ENCODE measurements around the gene KIFC3. TPM values are rescaled to one million over a fixed set of nuclear protein-coding genes. Genes with fewer than 3 reads are reported as not detected.
A peak's percentile ranks its signal among the peaks of the same experiment; 100 is the strongest.

KIFC3 gene
- total RNA-seq, 1 experiment from 2014 or later: 64.6 TPM

GRCh38 chr16:57800200-57801097, 1.8 kb downstream of the KIFC3 start:
- BruUV-seq (replicated peaks): no TSS peak
- H3K36me3 Mint-ChIP-seq (ENCODE audit: insufficient read depth, unreplicated experiment): peaks cover 49% of the 10 kb centered on the region
- peaks cover 57% of the 10 kb centered on the region for H3K4me1 Mint-ChIP-seq (ENCODE audit: low read depth, unreplicated experiment)
- no peaks in the 10 kb centered on the region for H3K27me3 Mint-ChIP-seq (ENCODE audit: unreplicated experiment)
- CTCF ChIA-PET: interaction anchor here (0.6 to 1.3 kb wide), 8 partner anchors 10 to 209 kb away, joined by 3 to 6 read pairs (median 4); no protein-coding TSS in a partner anchor
- H3K4me3 Mint-ChIP-seq (ENCODE audit: low read depth, unreplicated experiment): peak overlapping the region; percentile 76
- no peaks in the 10 kb centered on the region for H3K9me3 Mint-ChIP-seq (ENCODE audit: low read depth, unreplicated experiment)
- intact Hi-C loops (cut with micrococcal nuclease; ENCODE audit: unreplicated experiment): no loop called here
- no peak for DNase-seq
- peak overlapping the region; percentile 27 for H3K27ac Mint-ChIP-seq (ENCODE audit: unreplicated experiment)
- no peak for TF ChIP-seq CTCF (IDR thresholded peaks at IDR 0.05; ENCODE audit: unreplicated experiment)

GRCh38 chr16:57799600-57800199, 2.6 kb downstream of the KIFC3 start:
- no peak for DNase-seq
- BruUV-seq (replicated peaks): no TSS peak
- CTCF ChIA-PET: interaction anchor here (0.5 to 1.3 kb wide), 5 partner anchors 11 to 410 kb away, joined by 3 to 6 read pairs (median 3); no protein-coding TSS in a partner anchor
- TF ChIP-seq CTCF (IDR thresholded peaks at IDR 0.05; ENCODE audit: unreplicated experiment): no peak
- Mint-ChIP-seq H3K4me3 (ENCODE audit: low read depth, unreplicated experiment) (peak overlapping the region; percentile 76), H3K27ac (ENCODE audit: unreplicated experiment) (no peak overlapping the region), H3K27me3 (ENCODE audit: unreplicated experiment) (no peaks in the 10 kb centered on the region), H3K9me3 (ENCODE audit: low read depth, unreplicated experiment) (no peaks in the 10 kb centered on the region), H3K36me3 (ENCODE audit: insufficient read depth, unreplicated experiment) (peaks cover 49% of the 10 kb centered on the region), H3K4me1 (ENCODE audit: low read depth, unreplicated experiment) (peaks cover 57% of the 10 kb centered on the region)
- intact Hi-C loops (cut with micrococcal nuclease; ENCODE audit: unreplicated experiment): loop anchor here (5.0 kb wide), 1 partner anchor 203 kb away; the partner anchor contains the start of genes USB1 and ZNF319

- CTCF ChIA-PET: interaction anchor here (0.5 to 2.6 kb wide), 5 partner anchors 8 to 409 kb away, joined by 3 to 7 read pairs (median 3); no protein-coding TSS in a partner anchor
- no peak for DNase-seq
- TF ChIP-seq CTCF (IDR thresholded peaks at IDR 0.05; ENCODE audit: unreplicated experiment): no peak
- intact Hi-C loops (cut with micrococcal nuclease; ENCODE audit: unreplicated experiment): loop anchor here (5.0 kb wide), 1 partner anchor 203 kb away; the partner anchor contains the start of genes USB1 and ZNF319
- H3K4me3 Mint-ChIP-seq (ENCODE audit: low read depth, unreplicated experiment): peak overlapping the region; percentile 76
- peaks cover 57% of the 10 kb centered on the region for H3K4me1 Mint-ChIP-seq (ENCODE audit: low read depth, unreplicated experiment)
- H3K27ac Mint-ChIP-seq (ENCODE audit: unreplicated experiment): peak overlapping the region; percentile 27
- no TSS peak for BruUV-seq (replicated peaks)
- H3K27me3 Mint-ChIP-seq (ENCODE audit: unreplicated experiment): no peaks in the 10 kb centered on the region
- H3K36me3 Mint-ChIP-seq (ENCODE audit: insufficient read depth, unreplicated experiment): peaks cover 49% of the 10 kb centered on the region
- H3K9me3 Mint-ChIP-seq (ENCODE audit: low read depth, unreplicated experiment): no peaks in the 10 kb centered on the region
Measured at GRCh38 chr16:57798953-57799599, 3.2 kb downstream of the KIFC3 start.

- TSS peak; percentile 84 for BruUV-seq (replicated peaks)
- Mint-ChIP-seq H3K36me3 (ENCODE audit: insufficient read depth, unreplicated experiment) (peaks cover 47% of the 10 kb centered on the region), H3K27ac (ENCODE audit: unreplicated experiment) (peak overlapping the region; percentile 27), H3K4me1 (ENCODE audit: low read depth, unreplicated experiment) (peaks cover 57% of the 10 kb centered on the region), H3K27me3 (ENCODE audit: unreplicated experiment) (no peaks in the 10 kb centered on the region), H3K9me3 (ENCODE audit: low read depth, unreplicated experiment) (no peaks in the 10 kb centered on the region), H3K4me3 (ENCODE audit: low read depth, unreplicated experiment) (peak overlapping the region; percentile 76)
- DNase-seq: no peak
- no peak for TF ChIP-seq CTCF (IDR thresholded peaks at IDR 0.05; ENCODE audit: unreplicated experiment)
- intact Hi-C loops (cut with micrococcal nuclease; ENCODE audit: unreplicated experiment): loop anchor here (5.0 kb wide), 1 partner anchor 204 kb away; the partner anchor contains the start of genes USB1 and ZNF319
- CTCF ChIA-PET: interaction anchor here (0.9 to 2.6 kb wide), 7 partner anchors 9 to 202 kb away, joined by 3 to 8 read pairs (median 4); partner anchors contain the start of gene KATNB1
Measured at GRCh38 chr16:57798267-57798810, 4.0 kb downstream of the KIFC3 start.

Measured in Calu3 (cell line).